SK-N-SH treated with all-trans-retinoic acid at 6 μM for 48 hours (cell line): ENCODE measurements around the gene STK40.

Experiments used
- ARNTL ChIP-seq: fragments of 450-650 bp; formaldehyde crosslinking; IDR thresholded peaks from 2 replicates; pipeline ENCODE4 v1.5.0; 2020; ENCODE audit warnings: low read depth, mild to moderate bottlenecking, moderate library complexity, borderline replicate concordance
- CSDC2 ChIP-seq: fragments of 250-450 bp; sonication (Bioruptor Pico); IDR thresholded peaks from 2 replicates; pipeline ENCODE4 v1.5.0; 2020; ENCODE audit warnings: mild to moderate bottlenecking, moderate library complexity
- OSR1 ChIP-seq: fragments of 250-450 bp; sonication (Bioruptor Pico); IDR thresholded peaks from 2 replicates; pipeline ENCODE4 v1.8.0; 2022; ENCODE audit warnings: moderate library complexity, mild to moderate bottlenecking, inconsistent platforms
- SNAI2 ChIP-seq: fragments of 250-450 bp; sonication (Bioruptor Pico); IDR thresholded peaks from 2 replicates; pipeline ENCODE4 v1.5.0; 2020; ENCODE audit warnings: mild to moderate bottlenecking, moderate library complexity
- TOX ChIP-seq: fragments of 250-450 bp; sonication (Bioruptor Pico); IDR thresholded peaks from 2 replicates; pipeline ENCODE4 v1.8.0; 2021; ENCODE audit warnings: mild to moderate bottlenecking, moderate library complexity, borderline replicate concordance
- ZC3H10 ChIP-seq: fragments of 250-450 bp; sonication (Bioruptor Pico); IDR thresholded peaks from 2 replicates; pipeline ENCODE4 v1.5.1; 2021; ENCODE audit warnings: mild to moderate bottlenecking, moderate library complexity
- ZFP30 ChIP-seq: fragments of 450-650 bp; formaldehyde crosslinking; IDR thresholded peaks from 2 replicates; pipeline ENCODE4 v1.5.0; 2022; ENCODE audit warnings: mild to moderate bottlenecking, moderate library complexity
- ZNF565 ChIP-seq: fragments of 450-650 bp; formaldehyde crosslinking; conservative IDR thresholded peaks from 2 replicates; pipeline ENCODE4 v1.5.0; 2020; ENCODE audit warnings: low read depth, mild to moderate bottlenecking, moderate library complexity
- ZNF70 ChIP-seq: fragments of 450-650 bp; formaldehyde crosslinking; IDR thresholded peaks from 2 replicates; pipeline ENCODE4 v1.5.0; 2020; ENCODE audit warnings: mild to moderate bottlenecking, moderate library complexity
- ZNF8 ChIP-seq: fragments of 450-650 bp; formaldehyde crosslinking; IDR thresholded peaks from 2 replicates; pipeline ENCODE4 v1.5.0; 2020; ENCODE audit warnings: mild to moderate bottlenecking, moderate library complexity
- TF ChIP-seq, protein P1 (sequence below): fragments of 250-450 bp; sonication (Bioruptor Pico); IDR thresholded peaks from 2 replicates; pipeline ENCODE4 v1.8.0; 2021; ENCODE audit warnings: low read depth, mild to moderate bottlenecking, moderate library complexity, borderline replicate concordance
- TF ChIP-seq, protein P2 (sequence below): fragments of 250-450 bp; sonication (Bioruptor Pico); IDR thresholded peaks from 2 replicates; pipeline ENCODE4 v1.8.0; 2020; ENCODE audit warnings: mild to moderate bottlenecking, moderate library complexity, borderline replicate concordance
- TF ChIP-seq, protein P3 (sequence below): fragments of 250-450 bp; sonication (Bioruptor Pico); IDR thresholded peaks from 2 replicates; pipeline ENCODE4 v1.5.1; 2020; ENCODE audit warnings: low read depth, mild to moderate bottlenecking, moderate library complexity
- TF ChIP-seq, protein P4 (sequence below): fragments of 250-450 bp; sonication (Bioruptor Pico); IDR thresholded peaks from 2 replicates; pipeline ENCODE4 v1.5.1; 2021; ENCODE audit warnings: mild to moderate bottlenecking, moderate library complexity

DNA sequence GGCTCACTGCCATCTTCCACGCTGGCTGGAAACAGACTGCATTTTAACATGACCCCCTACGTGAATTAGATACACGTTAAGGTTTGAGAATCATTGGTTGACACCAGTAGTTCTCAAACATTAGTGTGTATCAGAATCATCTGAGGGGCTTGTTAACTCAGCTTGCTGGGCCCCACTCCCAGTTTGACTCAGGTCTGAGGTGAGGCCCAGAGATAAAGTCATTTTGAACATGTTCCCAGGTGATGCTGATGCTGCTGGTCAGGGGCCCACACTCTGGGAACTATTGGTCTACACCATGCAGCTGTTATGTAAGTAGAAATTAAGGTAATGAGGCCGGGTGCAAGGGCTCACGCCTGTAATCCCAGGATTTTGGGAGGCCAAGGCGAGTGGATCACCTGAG is 10.6 kb upstream of the STK40 start:
- TF ChIP-seq ZNF565 (CRISPR knock-in tag) (no peak), ZFP30 (CRISPR knock-in tag) (no peak), CSDC2 (CRISPR knock-in tag) (no peak), ARNTL (CRISPR knock-in tag) (no peak), TOX (no peak), ZC3H10 (CRISPR knock-in tag) (no peak), ZNF70 (CRISPR knock-in tag) (no peak), ZNF8 (CRISPR knock-in tag) (no peak), SNAI2 (no peak), OSR1 (CRISPR knock-in tag) (no peak)
- TF ChIP-seq, protein P1, sequence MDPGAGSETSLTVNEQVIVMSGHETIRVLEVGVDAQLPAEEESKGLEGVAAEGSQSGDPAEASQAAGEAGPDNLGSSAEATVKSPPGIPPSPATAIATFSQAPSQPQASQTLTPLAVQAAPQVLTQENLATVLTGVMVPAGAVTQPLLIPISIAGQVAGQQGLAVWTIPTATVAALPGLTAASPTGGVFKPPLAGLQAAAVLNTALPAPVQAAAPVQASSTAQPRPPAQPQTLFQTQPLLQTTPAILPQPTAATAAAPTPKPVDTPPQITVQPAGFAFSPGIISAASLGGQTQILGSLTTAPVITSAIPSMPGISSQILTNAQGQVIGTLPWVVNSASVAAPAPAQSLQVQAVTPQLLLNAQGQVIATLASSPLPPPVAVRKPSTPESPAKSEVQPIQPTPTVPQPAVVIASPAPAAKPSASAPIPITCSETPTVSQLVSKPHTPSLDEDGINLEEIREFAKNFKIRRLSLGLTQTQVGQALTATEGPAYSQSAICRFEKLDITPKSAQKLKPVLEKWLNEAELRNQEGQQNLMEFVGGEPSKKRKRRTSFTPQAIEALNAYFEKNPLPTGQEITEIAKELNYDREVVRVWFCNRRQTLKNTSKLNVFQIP, result no peak
- TF ChIP-seq, protein P2, sequence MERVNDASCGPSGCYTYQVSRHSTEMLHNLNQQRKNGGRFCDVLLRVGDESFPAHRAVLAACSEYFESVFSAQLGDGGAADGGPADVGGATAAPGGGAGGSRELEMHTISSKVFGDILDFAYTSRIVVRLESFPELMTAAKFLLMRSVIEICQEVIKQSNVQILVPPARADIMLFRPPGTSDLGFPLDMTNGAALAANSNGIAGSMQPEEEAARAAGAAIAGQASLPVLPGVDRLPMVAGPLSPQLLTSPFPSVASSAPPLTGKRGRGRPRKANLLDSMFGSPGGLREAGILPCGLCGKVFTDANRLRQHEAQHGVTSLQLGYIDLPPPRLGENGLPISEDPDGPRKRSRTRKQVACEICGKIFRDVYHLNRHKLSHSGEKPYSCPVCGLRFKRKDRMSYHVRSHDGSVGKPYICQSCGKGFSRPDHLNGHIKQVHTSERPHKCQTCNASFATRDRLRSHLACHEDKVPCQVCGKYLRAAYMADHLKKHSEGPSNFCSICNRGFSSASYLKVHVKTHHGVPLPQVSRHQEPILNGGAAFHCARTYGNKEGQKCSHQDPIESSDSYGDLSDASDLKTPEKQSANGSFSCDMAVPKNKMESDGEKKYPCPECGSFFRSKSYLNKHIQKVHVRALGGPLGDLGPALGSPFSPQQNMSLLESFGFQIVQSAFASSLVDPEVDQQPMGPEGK (CRISPR knock-in tag), result no peak
- TF ChIP-seq, protein P3, sequence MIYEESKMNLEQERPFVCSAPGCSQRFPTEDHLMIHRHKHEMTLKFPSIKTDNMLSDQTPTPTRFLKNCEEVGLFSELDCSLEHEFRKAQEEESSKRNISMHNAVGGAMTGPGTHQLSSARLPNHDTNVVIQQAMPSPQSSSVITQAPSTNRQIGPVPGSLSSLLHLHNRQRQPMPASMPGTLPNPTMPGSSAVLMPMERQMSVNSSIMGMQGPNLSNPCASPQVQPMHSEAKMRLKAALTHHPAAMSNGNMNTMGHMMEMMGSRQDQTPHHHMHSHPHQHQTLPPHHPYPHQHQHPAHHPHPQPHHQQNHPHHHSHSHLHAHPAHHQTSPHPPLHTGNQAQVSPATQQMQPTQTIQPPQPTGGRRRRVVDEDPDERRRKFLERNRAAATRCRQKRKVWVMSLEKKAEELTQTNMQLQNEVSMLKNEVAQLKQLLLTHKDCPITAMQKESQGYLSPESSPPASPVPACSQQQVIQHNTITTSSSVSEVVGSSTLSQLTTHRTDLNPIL (CRISPR knock-in tag), result no peak
- TF ChIP-seq, protein P4, sequence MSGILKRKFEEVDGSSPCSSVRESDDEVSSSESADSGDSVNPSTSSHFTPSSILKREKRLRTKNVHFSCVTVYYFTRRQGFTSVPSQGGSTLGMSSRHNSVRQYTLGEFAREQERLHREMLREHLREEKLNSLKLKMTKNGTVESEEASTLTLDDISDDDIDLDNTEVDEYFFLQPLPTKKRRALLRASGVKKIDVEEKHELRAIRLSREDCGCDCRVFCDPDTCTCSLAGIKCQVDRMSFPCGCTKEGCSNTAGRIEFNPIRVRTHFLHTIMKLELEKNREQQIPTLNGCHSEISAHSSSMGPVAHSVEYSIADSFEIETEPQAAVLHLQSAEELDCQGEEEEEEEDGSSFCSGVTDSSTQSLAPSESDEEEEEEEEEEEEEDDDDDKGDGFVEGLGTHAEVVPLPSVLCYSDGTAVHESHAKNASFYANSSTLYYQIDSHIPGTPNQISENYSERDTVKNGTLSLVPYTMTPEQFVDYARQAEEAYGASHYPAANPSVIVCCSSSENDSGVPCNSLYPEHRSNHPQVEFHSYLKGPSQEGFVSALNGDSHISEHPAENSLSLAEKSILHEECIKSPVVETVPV (CRISPR knock-in tag), result no peak
